Erythroblast (primary cell): ENCODE measurements around the gene PRSS56.
"Not testable (repeated sequence)": the region's sequence is repeated elsewhere in the genome, so short reads cannot be mapped to it uniquely, and the experiment has no call there.

Experiments used
- DNase-seq, 2 experiments: peaks; one replicate each; lab custom pipeline; 2025; lab: John Stamatoyannopoulos, UW
- GATA1 ChIP-seq: IDR thresholded peaks from 2 replicates; pipeline ENCODE4 v1.6.1; 2011; ENCODE audit warnings: low read depth, mild to moderate bottlenecking, control low read depth, low read length, moderate library complexity
- POLR2A ChIP-seq: IDR thresholded peaks from 2 replicates; pipeline ENCODE4 v1.6.1; 2011; ENCODE audit warnings: mild to moderate bottlenecking, low read length

Gene PRSS56

GRCh38 chr2:232532419-232532818, 12.2 kb downstream of the PRSS56 start:
- TF ChIP-seq POLR2A = no peak
- TF ChIP-seq GATA1 = no peak
- DNase-seq = no peak

- not testable (repeated sequence) for DNase-seq
These were observed 12.6 kb downstream of the PRSS56 start for GRCh38 chr2:232532821-232533220.

- no peak for TF ChIP-seq GATA1
- no peak for TF ChIP-seq POLR2A
- no peak for DNase-seq
These were observed 13.9 kb downstream of the PRSS56 start for GRCh38 chr2:232533944-232534710.

GRCh38 chr2:232534940-232535651, 14.9 kb downstream of the PRSS56 start:
- no peak for DNase-seq
- no peak for TF ChIP-seq POLR2A
- no peak for TF ChIP-seq GATA1

- no peak for DNase-seq
- no peak for TF ChIP-seq GATA1
- TF ChIP-seq POLR2A = no peak
These were observed 15.8 kb downstream of the PRSS56 start for GRCh38 chr2:232535761-232536530.

GRCh38 chr2:232537079-232537478, 16.9 kb downstream of the PRSS56 start:
- peak; percentile 17 to 19 for DNase-seq
- no peak for TF ChIP-seq POLR2A

GRCh38 chr2:232537499-232537898, 17.3 kb downstream of the PRSS56 start:
- TF ChIP-seq POLR2A (no peak), GATA1 (no peak)
- no peak for DNase-seq

GRCh38 chr2:232538671-232539070, 18.5 kb downstream of the PRSS56 start:
- TF ChIP-seq POLR2A (no peak), GATA1 (no peak)
- no peak for DNase-seq

GRCh38 chr2:232539298-232540231, 19.4 kb downstream of the PRSS56 start, which contains the start of gene CHRNG:
TSS of gene CHRNG (plus strand) at chr2:232539692. CDS start at chr2:232539748, 56 bp downstream.
- DNase-seq = no peak
- TF ChIP-seq POLR2A (peak; percentile 2), GATA1 (no peak)

- no peak for DNase-seq
- TF ChIP-seq GATA1 = no peak
- TF ChIP-seq POLR2A = no peak
These were observed 20.4 kb downstream of the PRSS56 start for GRCh38 chr2:232540441-232541041.

GRCh38 chr2:232541195-232541960, 21.2 kb downstream of the PRSS56 start:
- peak; percentile 28 to 48 for DNase-seq
- TF ChIP-seq POLR2A (no peak), GATA1 (no peak)

- no peak for DNase-seq
- TF ChIP-seq POLR2A (no peak), GATA1 (no peak)
These were observed 21.9 kb downstream of the PRSS56 start for GRCh38 chr2:232541961-232542714.
